K562 (cell line): Measurements from ENCODE around the gene FAM83E. TPM values are rescaled to one million over a fixed set of nuclear protein-coding genes. Genes with fewer than 3 reads are reported as not detected.

ENCODE experiments used
- ADNP ChIP-seq: fragments of 200-800 bp; sonication (Bioruptor generic); IDR thresholded peaks from 2 replicates; pipeline ENCODE4 v1.6.1; 2016; ENCODE audit warnings: missing genetic modification characterization, missing compliant biosample characterization
- CREM ChIP-seq: IDR thresholded peaks from 2 replicates; pipeline ENCODE4 v1.6.1; 2014; ENCODE audit warnings: antibody characterized with exemption, low read depth
- FOXJ3 ChIP-seq: sonication (generic); formaldehyde crosslinking; IDR thresholded peaks from 2 replicates; pipeline ENCODE4 v1.4.0; 2020; ENCODE audit warnings: mild to moderate bottlenecking, missing genetic modification reagents
- HEY1 ChIP-seq: fragments of 250-450 bp; sonication (Bioruptor Pico); IDR thresholded peaks from 2 replicates; pipeline ENCODE4 v1.5.0; 2020; ENCODE audit warnings: mild to moderate bottlenecking, moderate library complexity, borderline replicate concordance
- MCM5 ChIP-seq: fragments of 450-650 bp; IDR thresholded peaks from 2 replicates; pipeline ENCODE4 v1.6.1; 2016; ENCODE audit warnings: low read depth
- MEF2D ChIP-seq: conservative IDR thresholded peaks from 2 replicates; pipeline ENCODE4 v1.6.1; 2016; ENCODE audit warnings: low read depth, missing genetic modification characterization, missing compliant biosample characterization
- MTF1 ChIP-seq: fragments of 250-450 bp; sonication (Bioruptor Pico); IDR thresholded peaks from 2 replicates; pipeline ENCODE4 v1.9.0; 2021; ENCODE audit warnings: moderate library complexity, mild to moderate bottlenecking, inconsistent platforms, borderline replicate concordance
- MYNN ChIP-seq, 2 experiments: sonication (generic); formaldehyde crosslinking in 1 of 2; IDR thresholded peaks; 2 replicates each; pipeline versions ENCODE4 v1.5.0 to v1.6.1; 2016 to 2020; ENCODE audit warnings: antibody characterized with exemption in 1 of 2, missing genetic modification reagents in 1 of 2
- NFE2L1 ChIP-seq: fragments of 450-650 bp; IDR thresholded peaks from 2 replicates; pipeline ENCODE4 v1.6.1; 2016; ENCODE audit warnings: missing genetic modification characterization, low read depth, mild to moderate bottlenecking, missing compliant biosample characterization, moderate library complexity, borderline replicate concordance
- PYGO2 ChIP-seq: fragments of 450-650 bp; IDR thresholded peaks from 2 replicates; pipeline ENCODE4 v1.6.1; 2016; ENCODE audit warnings: mild to moderate bottlenecking, missing genetic modification characterization, moderate library complexity, missing compliant biosample characterization
- RBM22 ChIP-seq: fragments of 200-400 bp; formaldehyde crosslinking; IDR thresholded peaks from 2 replicates; pipeline ENCODE4 v1.6.1; 2018; ENCODE audit warnings: low read length, low read depth; ENCODE audit not compliant: poor library complexity, severe bottlenecking
- RFX1 ChIP-seq: fragments of 450-650 bp; IDR thresholded peaks from 2 replicates; pipeline ENCODE4 v1.6.1; 2016; ENCODE audit warnings: mild to moderate bottlenecking, moderate library complexity
- SAFB2 ChIP-seq: fragments of 200-400 bp; formaldehyde crosslinking; IDR thresholded peaks from 2 replicates; pipeline ENCODE4 v1.6.1; 2018; ENCODE audit warnings: borderline replicate concordance, low read length, low read depth, moderate library complexity; ENCODE audit not compliant: severe bottlenecking
- TBP ChIP-seq: optimal IDR thresholded peaks from 2 replicates; pipeline ENCODE3; 2011; ENCODE audit warnings: low read depth, low read length, improper control_type of control experiment
- ZNF282 ChIP-seq: sonication (generic); formaldehyde crosslinking; IDR thresholded peaks from 2 replicates; pipeline ENCODE4 v1.8.1; 2023; ENCODE audit warnings: missing genetic modification reagents
- ZNF586 ChIP-seq: fragments of 450-650 bp; formaldehyde crosslinking; conservative IDR thresholded peaks from 2 replicates; pipeline ENCODE4 v1.4.0; 2020; ENCODE audit warnings: mild to moderate bottlenecking, moderate library complexity
- polyA plus RNA-seq, 8 experiments: library from polyadenylated mRNA; depleted of rRNA in 4 of 8; stranded (reverse) in 5 of 8; unstranded in 3 of 8; fragments of >200 nt; fragmentation: Nextera tagmentation in 2 of 8; fragmentation: Illumina TruSeq in 1 of 8; extraction: Ambion mirVana in 2 of 8; extraction: Trizol in 1 of 8; gene quantifications; 2 replicates each; pipeline versions ENCODE4 v1.2.1 to v1.2.3, GENCODE V29; 2011 to 2014; ENCODE audit warnings: inconsistent platforms in 1 of 8, missing spikeins in 1 of 8
- total RNA-seq, 7 experiments: library from RNA; depleted of rRNA in 6 of 7; stranded (reverse); fragments of >200 nt in 6 of 7; fragmentation: Illumina TruSeq in 2 of 7; extraction: Trizol in 2 of 7; gene quantifications; 2 replicates each; pipeline versions ENCODE4 v1.2.1 to v1.2.3, GENCODE V29; 2011 to 2021; ENCODE audit warnings: low replicate concordance in 1 of 7
- TF ChIP-seq, protein P1 (sequence below): sonication (generic); formaldehyde crosslinking; IDR thresholded peaks from 2 replicates; pipeline ENCODE4 v1.8.1; 2023; ENCODE audit warnings: mild to moderate bottlenecking, missing genetic modification reagents
- TF ChIP-seq, protein P2 (sequence below), 2 experiments: fragments of 450-650 bp; IDR thresholded peaks; 2 replicates each; pipeline ENCODE4 v1.6.1; 2016
- TF ChIP-seq, protein P3 (sequence below): sonication (generic); IDR thresholded peaks from 2 replicates; pipeline ENCODE4 v1.6.1; 2016
- TF ChIP-seq, protein P4 (sequence below): fragments of 450-650 bp; formaldehyde crosslinking; IDR thresholded peaks from 2 replicates; pipeline ENCODE4 v1.4.0; 2020; ENCODE audit warnings: mild to moderate bottlenecking, moderate library complexity
- TF ChIP-seq, protein P5 (sequence below): IDR thresholded peaks from 2 replicates; pipeline ENCODE4 v1.6.1; 2012; ENCODE audit warnings: low read depth, low read length, improper control_type of control experiment, borderline replicate concordance

The FAM83E gene
- total and polyA plus RNA-seq, 9 of the 15 experiments (the other 6 are each of a cell fraction or from before 2014, with no cell fraction given): 0.15 to 0.87 (median 0.29) TPM; not detected in 4

DNA sequence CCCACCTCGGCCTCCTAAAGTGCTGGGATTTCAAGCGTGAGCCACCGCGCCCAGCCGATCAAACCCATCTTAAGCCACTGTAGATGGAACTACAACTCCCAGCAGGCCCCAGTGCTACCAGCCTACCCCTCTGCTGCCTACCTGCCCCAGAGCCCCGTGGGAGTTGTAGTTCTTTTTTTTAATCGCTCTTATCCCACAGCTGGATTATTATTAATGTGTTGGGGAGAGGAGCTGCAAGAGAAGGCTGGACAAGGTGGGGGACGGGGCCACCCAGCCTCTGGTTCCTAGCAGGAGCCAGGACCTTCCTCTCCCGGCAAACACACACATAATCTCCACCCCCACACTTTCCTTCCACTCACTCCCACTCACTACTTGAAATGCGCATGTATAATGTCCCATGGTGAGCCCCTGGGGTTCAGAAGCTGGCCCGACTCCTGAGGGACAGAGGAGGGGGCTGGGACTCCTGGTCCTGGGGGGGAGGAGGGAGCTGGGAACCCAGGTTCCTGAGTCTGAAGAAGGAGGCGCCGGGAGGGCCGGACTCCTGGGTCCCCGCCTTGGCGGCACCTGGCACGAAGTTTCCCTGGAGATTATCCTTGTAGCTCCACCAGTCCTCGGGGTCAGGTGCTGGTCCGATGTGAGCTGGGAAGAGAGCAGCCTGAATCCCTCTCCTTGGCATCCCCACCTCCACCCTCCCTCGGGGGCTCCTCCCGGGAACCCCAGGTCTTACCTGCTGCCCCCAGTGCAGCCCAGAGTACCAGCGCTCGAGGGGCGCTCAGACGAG is 30.2 kb upstream of the FAM83E start (continued):
- TF ChIP-seq, protein P1, sequence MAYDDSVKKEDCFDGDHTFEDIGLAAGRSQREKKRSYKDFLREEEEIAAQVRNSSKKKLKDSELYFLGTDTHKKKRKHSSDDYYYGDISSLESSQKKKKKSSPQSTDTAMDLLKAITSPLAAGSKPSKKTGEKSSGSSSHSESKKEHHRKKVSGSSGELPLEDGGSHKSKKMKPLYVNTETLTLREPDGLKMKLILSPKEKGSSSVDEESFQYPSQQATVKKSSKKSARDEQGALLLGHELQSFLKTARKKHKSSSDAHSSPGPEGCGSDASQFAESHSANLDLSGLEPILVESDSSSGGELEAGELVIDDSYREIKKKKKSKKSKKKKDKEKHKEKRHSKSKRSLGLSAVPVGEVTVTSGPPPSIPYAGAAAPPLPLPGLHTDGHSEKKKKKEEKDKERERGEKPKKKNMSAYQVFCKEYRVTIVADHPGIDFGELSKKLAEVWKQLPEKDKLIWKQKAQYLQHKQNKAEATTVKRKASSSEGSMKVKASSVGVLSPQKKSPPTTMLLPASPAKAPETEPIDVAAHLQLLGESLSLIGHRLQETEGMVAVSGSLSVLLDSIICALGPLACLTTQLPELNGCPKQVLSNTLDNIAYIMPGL (CRISPR knock-in tag): no peak
- TF ChIP-seq FOXJ3 (no peak), MTF1 (CRISPR knock-in tag) (no peak), CREM (peak; percentile 59), ZNF586 (CRISPR knock-in tag) (no peak), NFE2L1 (no peak), ZNF282 (no peak), MCM5 (no peak), RBM22 (no peak), RFX1 (no peak), HEY1 (CRISPR knock-in tag) (no peak), MEF2D (tag) (no peak), TBP (peak; percentile 28), MYNN (IDR thresholded peaks at IDR 0.05) (no peak), MYNN (CRISPR knock-in tag; IDR thresholded peaks at IDR 0.05) (no peak), SAFB2 (no peak), PYGO2 (tag) (no peak), ADNP (tag) (no peak)
- TF ChIP-seq, protein P2, sequence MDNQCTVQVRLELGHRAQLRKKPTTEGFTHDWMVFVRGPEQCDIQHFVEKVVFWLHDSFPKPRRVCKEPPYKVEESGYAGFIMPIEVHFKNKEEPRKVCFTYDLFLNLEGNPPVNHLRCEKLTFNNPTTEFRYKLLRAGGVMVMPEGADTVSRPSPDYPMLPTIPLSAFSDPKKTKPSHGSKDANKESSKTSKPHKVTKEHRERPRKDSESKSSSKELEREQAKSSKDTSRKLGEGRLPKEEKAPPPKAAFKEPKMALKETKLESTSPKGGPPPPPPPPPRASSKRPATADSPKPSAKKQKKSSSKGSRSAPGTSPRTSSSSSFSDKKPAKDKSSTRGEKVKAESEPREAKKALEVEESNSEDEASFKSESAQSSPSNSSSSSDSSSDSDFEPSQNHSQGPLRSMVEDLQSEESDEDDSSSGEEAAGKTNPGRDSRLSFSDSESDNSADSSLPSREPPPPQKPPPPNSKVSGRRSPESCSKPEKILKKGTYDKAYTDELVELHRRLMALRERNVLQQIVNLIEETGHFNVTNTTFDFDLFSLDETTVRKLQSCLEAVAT (IDR thresholded peaks at IDR 0.05): no peak
- TF ChIP-seq, protein P3, sequence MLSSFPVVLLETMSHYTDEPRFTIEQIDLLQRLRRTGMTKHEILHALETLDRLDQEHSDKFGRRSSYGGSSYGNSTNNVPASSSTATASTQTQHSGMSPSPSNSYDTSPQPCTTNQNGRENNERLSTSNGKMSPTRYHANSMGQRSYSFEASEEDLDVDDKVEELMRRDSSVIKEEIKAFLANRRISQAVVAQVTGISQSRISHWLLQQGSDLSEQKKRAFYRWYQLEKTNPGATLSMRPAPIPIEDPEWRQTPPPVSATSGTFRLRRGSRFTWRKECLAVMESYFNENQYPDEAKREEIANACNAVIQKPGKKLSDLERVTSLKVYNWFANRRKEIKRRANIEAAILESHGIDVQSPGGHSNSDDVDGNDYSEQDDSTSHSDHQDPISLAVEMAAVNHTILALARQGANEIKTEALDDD: no peak
- TF ChIP-seq, protein P4, sequence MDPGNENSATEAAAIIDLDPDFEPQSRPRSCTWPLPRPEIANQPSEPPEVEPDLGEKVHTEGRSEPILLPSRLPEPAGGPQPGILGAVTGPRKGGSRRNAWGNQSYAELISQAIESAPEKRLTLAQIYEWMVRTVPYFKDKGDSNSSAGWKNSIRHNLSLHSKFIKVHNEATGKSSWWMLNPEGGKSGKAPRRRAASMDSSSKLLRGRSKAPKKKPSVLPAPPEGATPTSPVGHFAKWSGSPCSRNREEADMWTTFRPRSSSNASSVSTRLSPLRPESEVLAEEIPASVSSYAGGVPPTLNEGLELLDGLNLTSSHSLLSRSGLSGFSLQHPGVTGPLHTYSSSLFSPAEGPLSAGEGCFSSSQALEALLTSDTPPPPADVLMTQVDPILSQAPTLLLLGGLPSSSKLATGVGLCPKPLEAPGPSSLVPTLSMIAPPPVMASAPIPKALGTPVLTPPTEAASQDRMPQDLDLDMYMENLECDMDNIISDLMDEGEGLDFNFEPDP (CRISPR knock-in tag): no peak
- TF ChIP-seq, protein P5, sequence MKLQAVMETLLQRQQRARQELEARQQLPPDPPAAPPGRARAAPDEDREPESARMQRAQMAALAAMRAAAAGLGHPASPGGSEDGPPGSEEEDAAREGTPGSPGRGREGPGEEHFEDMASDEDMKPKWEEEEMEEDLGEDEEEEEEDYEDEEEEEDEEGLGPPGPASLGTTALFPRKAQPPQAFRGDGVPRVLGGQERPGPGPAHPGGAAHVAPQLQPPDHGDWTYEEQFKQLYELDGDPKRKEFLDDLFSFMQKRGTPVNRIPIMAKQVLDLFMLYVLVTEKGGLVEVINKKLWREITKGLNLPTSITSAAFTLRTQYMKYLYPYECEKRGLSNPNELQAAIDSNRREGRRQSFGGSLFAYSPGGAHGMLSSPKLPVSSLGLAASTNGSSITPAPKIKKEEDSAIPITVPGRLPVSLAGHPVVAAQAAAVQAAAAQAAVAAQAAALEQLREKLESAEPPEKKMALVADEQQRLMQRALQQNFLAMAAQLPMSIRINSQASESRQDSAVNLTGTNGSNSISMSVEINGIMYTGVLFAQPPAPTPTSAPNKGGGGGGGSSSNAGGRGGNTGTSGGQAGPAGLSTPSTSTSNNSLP: 0 out of 2 replicates have a peak, but pooled peaks have one; percentile 10
